ENCODE measurements around the gene DSCAM.

DSCAM gene

DNA sequence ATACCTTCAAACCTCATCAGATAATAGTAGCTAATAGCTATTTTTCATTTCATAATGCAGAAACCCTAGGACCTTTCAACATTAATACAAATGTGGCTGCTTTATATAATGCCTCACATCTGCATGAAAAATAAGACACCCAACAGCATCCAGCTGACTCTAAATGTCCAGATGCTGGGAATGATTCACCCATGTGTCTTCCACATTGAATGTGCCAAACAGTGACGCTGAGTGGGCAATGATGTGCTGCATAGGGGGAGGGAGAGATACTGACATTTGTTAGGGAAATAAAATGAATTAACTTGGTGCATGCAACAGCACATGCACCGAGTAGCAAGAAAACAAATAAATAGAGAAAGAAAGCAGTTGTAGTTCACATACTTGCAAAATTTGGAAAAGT, 199.3 kb downstream of the DSCAM start:
- no peak overlapping the region for H3K27ac ChIP-seq
- TF ChIP-seq, protein P1, sequence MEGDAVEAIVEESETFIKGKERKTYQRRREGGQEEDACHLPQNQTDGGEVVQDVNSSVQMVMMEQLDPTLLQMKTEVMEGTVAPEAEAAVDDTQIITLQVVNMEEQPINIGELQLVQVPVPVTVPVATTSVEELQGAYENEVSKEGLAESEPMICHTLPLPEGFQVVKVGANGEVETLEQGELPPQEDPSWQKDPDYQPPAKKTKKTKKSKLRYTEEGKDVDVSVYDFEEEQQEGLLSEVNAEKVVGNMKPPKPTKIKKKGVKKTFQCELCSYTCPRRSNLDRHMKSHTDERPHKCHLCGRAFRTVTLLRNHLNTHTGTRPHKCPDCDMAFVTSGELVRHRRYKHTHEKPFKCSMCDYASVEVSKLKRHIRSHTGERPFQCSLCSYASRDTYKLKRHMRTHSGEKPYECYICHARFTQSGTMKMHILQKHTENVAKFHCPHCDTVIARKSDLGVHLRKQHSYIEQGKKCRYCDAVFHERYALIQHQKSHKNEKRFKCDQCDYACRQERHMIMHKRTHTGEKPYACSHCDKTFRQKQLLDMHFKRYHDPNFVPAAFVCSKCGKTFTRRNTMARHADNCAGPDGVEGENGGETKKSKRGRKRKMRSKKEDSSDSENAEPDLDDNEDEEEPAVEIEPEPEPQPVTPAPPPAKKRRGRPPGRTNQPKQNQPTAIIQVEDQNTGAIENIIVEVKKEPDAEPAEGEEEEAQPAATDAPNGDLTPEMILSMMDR (conservative IDR thresholded peaks at IDR 0.05), result no peak

DNA sequence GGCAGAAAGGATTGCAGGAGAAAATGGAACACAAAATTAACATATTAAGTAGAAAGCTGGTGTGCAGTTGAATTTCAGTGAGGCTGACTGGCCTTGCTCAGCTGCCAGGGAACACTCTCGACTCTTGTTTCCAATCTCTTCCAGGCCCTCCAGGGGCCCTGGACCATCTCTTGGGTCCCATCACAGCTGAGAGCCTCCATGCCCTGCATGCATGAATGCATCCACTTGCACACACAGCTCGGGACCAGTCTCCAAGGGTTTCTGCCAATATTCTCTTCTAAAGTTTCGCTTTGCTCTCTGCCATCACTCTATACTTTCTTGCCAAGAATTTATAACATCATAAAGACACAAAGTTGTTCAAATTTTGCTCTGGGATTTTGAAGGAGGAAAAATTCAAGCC, 200.3 kb downstream of the DSCAM start:
- no peak overlapping the region for H3K27ac ChIP-seq
- TF ChIP-seq, protein P1 (conservative IDR thresholded peaks at IDR 0.05), result no peak

DNA sequence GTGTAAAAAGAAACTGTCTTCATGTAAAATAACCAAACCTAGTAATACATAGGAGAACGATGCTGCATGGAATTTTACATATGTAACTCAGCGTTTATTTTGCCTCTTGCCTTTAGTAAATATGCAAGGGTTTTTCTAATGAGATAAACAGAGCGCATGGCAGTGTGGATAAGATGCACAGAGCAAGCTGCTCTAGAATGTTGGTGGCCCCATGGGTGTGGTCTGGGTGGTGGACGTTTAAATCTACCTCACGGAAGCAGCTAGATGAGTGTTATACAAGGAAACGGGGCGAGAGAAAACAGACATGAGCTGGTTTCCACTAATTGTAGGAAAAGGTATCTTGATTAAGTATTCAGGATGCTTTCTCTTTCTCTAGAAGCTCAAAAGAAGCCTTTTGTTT, 205.9 kb downstream of the DSCAM start:
- TF ChIP-seq, protein P1 (conservative IDR thresholded peaks at IDR 0.05), result no peak
- peak overlapping the region; percentile 94 for H3K27ac ChIP-seq

DNA sequence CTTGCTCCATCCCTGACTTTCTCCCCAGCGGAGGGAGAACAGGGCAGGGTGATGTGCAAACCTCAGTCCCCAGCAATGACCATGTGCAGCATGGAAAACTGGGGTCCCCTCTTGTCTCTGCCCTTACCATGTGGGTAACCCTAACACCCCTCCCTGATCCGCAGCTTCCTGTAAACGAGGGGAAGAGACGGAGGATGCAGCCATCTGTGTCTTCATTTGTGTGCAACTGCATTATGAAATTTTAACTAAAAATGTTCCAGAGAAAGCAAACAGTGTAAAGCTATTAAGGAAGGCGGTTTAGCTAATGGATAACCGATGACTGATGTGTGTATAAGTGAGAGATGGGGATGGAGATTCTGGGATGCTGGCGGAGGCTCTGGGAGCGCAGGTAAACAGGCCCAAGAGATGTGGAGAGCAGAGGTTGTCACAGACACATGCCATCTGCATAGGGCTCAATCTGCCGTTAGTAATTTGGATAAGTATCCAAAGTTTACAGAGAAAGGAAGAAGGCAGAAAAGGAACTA, 206.6 kb downstream of the DSCAM start:
- TF ChIP-seq, protein P1 (conservative IDR thresholded peaks at IDR 0.05), result no peak
- H3K27ac ChIP-seq, result peak overlapping the region; percentile 94

DNA sequence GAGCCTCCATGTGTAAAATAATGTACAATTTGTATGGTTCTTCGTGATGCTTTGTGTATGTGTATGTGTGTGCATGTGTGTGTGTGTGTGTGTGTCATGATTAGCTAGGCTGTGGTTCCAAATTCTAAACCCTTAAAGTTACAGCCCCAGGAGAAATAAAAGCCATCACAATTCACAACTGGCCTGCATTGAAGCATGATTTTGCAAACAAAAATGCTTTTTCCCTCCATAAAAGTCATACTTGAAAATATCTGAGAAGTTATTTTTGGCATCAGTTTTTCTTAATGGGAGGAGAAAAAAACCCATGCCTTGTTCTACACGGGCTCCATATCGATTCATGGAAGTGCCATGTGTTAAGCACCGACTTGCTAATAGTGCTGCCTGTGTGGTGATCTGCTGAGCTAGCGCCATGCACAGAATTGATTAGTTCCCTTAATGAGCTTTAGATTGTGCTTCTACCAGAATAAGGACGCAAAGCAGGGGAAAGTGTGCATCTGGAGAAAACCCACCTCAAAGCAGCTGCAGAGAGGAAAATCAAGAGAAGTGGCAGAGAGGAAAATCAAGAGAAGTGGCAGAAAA, 207.3 kb downstream of the DSCAM start:
- TF ChIP-seq, protein P1 (conservative IDR thresholded peaks at IDR 0.05), result no peak
- H3K27ac ChIP-seq, result peak overlapping the region; percentile 94

DNA sequence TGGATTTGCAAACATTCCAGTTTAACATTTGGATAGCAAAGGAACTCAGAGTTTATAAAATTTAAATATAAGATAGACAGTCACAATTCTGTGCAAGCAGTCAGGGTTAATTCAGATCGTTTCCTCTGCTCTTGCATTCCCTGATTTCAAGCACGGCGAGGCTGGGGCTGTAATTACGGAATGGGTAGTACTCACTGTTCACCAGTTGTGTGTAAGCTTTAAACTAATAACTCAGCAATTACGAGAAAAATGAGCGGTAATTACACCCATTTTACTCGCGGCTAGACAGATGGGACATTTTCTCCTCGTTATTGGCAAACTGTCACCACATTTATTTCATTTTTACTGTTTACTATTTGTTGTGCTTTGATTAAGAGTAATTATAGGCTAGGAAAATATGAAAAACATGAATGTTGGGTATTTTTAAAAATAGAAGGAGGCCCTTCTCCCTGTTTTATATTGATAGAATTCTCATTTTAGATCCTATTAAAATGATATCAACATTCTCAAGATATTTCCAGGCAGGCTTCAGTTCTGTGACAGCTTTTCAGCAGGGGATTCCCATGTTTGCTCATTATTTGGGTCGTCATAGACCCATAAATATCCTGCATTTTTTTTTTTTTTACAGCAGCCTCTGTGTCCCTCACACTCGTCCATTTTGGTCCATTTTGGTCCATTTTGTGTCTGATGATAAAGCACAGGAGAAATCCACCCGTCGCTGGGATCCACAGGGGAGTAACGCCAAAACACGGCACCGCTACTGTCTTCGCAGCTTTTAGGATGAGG, 208.3 kb downstream of the DSCAM start:
- H3K27ac ChIP-seq, result peak overlapping the region; percentile 94
- TF ChIP-seq, protein P1 (conservative IDR thresholded peaks at IDR 0.05), result no peak

DNA sequence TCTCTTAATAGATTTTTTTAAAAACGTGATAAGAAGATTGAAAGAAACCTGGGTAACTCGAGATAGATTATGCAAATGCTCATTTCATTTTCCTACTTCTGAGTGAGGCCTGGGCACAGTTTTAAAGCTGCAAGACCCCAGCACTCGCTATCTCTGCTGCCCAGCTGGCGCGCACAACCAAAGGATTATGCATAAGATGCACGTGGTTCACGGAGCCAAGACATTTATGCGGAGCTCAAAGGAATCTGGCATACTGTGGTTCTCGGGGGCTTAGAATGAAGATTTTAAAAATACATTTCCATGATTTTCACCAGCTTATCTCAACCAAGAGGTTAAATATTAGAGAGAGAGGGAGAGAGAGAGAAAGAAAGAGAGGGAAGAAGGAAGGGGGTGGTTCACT, 210.9 kb downstream of the DSCAM start:
- no peak overlapping the region for H3K27ac ChIP-seq
- TF ChIP-seq, protein P1 (conservative IDR thresholded peaks at IDR 0.05), result no peak

All from VCaP (cell line).